22Rv1 (cell line): ENCODE results near the gene TTBK1.
A peak's percentile ranks its signal among the peaks of the same experiment; 100 is the strongest.

ENCODE experiments used
- H3K27ac ChIP-seq: fragments of 450-650 bp; 2 replicates; pipeline ENCODE4 v1.5.1; 2017
- ZFX ChIP-seq: fragments of 450-650 bp; IDR thresholded peaks from 2 replicates; pipeline ENCODE4 v1.6.1; 2017; ENCODE audit warnings: antibody characterized with exemption, borderline replicate concordance
- TF ChIP-seq, protein P1 (sequence below): fragments of 450-650 bp; IDR thresholded peaks from 2 replicates; pipeline ENCODE4 v1.5.1; 2017; ENCODE audit warnings: mild to moderate bottlenecking

Gene TTBK1

GRCh38 chr6:43240950-43241349 lies 2.3 kb upstream of the TTBK1 start:
- TF ChIP-seq, protein P1, sequence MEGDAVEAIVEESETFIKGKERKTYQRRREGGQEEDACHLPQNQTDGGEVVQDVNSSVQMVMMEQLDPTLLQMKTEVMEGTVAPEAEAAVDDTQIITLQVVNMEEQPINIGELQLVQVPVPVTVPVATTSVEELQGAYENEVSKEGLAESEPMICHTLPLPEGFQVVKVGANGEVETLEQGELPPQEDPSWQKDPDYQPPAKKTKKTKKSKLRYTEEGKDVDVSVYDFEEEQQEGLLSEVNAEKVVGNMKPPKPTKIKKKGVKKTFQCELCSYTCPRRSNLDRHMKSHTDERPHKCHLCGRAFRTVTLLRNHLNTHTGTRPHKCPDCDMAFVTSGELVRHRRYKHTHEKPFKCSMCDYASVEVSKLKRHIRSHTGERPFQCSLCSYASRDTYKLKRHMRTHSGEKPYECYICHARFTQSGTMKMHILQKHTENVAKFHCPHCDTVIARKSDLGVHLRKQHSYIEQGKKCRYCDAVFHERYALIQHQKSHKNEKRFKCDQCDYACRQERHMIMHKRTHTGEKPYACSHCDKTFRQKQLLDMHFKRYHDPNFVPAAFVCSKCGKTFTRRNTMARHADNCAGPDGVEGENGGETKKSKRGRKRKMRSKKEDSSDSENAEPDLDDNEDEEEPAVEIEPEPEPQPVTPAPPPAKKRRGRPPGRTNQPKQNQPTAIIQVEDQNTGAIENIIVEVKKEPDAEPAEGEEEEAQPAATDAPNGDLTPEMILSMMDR, result no peak
- TF ChIP-seq ZFX, result no peak
- no peak overlapping the region for H3K27ac ChIP-seq

- H3K27ac ChIP-seq, result no peak overlapping the region
- TF ChIP-seq, protein P1, result no peak
- TF ChIP-seq ZFX, result no peak
Observed at GRCh38 chr6:43241446-43241845, 1.8 kb upstream of the TTBK1 start.

- H3K27ac ChIP-seq, result no peak overlapping the region
- TF ChIP-seq, protein P1, result no peak
- no peak for TF ChIP-seq ZFX
Observed at GRCh38 chr6:43243664-43244321, 512 bp downstream of the TTBK1 start.

- peak overlapping the region; percentile 65 for H3K27ac ChIP-seq
- TF ChIP-seq, protein P1, result no peak
- TF ChIP-seq ZFX, result no peak
Observed at GRCh38 chr6:43246301-43247113, 3.2 kb downstream of the TTBK1 start.

DNA sequence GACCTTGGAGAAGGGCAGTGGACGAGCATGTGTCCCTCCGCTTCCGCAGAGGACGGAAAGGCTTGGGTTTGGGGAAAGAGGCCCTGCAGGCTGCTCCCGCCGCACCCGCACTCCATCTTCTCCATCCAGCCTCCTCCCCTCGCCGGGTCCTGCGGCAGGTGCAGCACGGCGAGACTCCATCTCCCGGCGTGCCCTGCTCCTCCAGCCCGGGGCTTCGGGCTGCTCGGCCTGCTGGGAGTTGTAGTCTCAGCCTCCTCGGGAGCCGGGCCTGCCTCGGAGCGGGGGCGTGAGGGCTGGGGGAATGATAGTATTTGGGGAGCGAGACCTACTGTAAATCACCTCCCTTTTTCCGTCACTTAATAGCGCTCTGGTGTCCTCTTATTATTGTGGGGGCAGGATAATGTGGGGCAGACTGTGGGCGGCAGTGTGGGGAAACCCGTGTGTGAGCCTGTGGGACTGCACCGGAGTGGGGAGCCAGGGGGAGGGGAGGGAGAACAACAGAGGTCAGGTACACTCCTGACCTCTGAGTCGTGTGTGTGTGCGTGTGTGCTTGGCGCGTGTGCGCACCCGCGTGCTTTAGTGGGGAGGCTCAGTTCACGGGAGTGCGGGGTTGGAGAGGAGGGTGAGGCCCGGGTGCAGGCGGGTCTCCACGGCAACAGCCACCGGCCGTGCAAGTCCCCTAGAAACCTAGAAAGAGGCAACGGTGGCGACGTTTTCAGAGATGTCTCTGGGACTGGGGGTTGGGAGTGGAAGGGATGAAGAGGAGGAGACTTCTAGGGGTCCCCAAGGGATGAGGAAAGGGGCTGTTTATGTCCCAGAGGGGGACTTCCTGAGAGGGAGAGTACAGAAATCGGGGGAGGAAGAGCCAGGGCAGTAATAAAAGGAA lies 4.1 kb downstream of the TTBK1 start:
- no peak for TF ChIP-seq ZFX
- TF ChIP-seq, protein P1, result no peak
- peak overlapping the region; percentile 65 for H3K27ac ChIP-seq

DNA sequence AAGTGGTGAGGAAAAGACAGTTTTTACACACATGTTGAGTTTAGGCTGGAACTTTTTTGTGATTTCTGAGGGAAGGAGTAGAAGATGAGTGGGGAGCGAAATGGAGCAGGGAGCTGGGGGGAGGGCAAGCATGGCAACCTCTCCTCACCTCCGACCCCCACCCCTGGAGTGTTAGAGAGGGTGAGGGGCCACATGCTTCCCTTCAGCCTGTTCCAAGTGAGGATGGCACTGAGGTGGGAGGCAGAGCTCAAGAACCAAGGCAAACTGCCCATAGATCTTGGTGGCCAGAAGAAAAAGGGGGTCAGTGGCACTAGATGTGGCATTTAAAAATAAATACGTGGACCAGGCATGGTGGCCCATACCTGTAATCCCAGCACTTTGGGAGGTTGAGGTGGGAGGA lies 4.8 kb downstream of the TTBK1 start:
- TF ChIP-seq, protein P1, result no peak
- H3K27ac ChIP-seq, result no peak overlapping the region
